Smooth muscle cell of the brain vasculature (primary cell): ENCODE data around the gene C16orf87.
"Not testable (repeated sequence)": the region's sequence is repeated elsewhere in the genome, so short reads cannot be mapped to it uniquely, and the experiment has no call there.

ENCODE experiments used
- DNase-seq: peaks from one replicate; pipeline ENCODE4 v3.0.0-alpha.2; 2012; ENCODE audit warnings: low read depth, low spot score

The C16orf87 gene

GRCh38 chr16:46830902-46831647 lies at the start of gene C16orf87:
Gene C16orf87, minus strand, starts transcription at chr16:46831180. Its CDS starts 31 bp downstream, at chr16:46831149.
- peak; percentile 88 for DNase-seq

GRCh38 chr16:46875243-46875642 lies 44.3 kb upstream of the C16orf87 start:
- no peak for DNase-seq

- DNase-seq: no peak
Observed at GRCh38 chr16:46873201-46873600, 42.2 kb upstream of the C16orf87 start.

- DNase-seq: no peak
Observed at GRCh38 chr16:46871597-46871996, 40.6 kb upstream of the C16orf87 start.

GRCh38 chr16:46868891-46869290 lies 37.9 kb upstream of the C16orf87 start:
- DNase-seq: not testable (repeated sequence)

GRCh38 chr16:46867486-46867885 lies 36.5 kb upstream of the C16orf87 start:
- DNase-seq: not testable (repeated sequence)

- DNase-seq: no peak
Observed at GRCh38 chr16:46866286-46866685, 35.3 kb upstream of the C16orf87 start.

GRCh38 chr16:46862555-46863447 lies 31.8 kb upstream of the C16orf87 start:
- DNase-seq: no peak

GRCh38 chr16:46859719-46860152 lies 28.8 kb upstream of the C16orf87 start:
- DNase-seq: peak; percentile 23

- DNase-seq: no peak
Observed at GRCh38 chr16:46858151-46858550, 27.2 kb upstream of the C16orf87 start.

GRCh38 chr16:46857368-46857945 lies 26.5 kb upstream of the C16orf87 start:
- peak; percentile 7 for DNase-seq

- no peak for DNase-seq
Observed at GRCh38 chr16:46855389-46855788, 24.4 kb upstream of the C16orf87 start.

- DNase-seq: no peak
Observed at GRCh38 chr16:46854846-46855245, 23.9 kb upstream of the C16orf87 start.

- DNase-seq: peak; percentile 57
Observed at GRCh38 chr16:46853713-46854443, 22.9 kb upstream of the C16orf87 start.

GRCh38 chr16:46852130-46852529 lies 21.1 kb upstream of the C16orf87 start:
- DNase-seq: no peak

- no peak for DNase-seq
Observed at GRCh38 chr16:46850619-46851555, 19.9 kb upstream of the C16orf87 start.

GRCh38 chr16:46848768-46849764 lies 18.1 kb upstream of the C16orf87 start:
- DNase-seq: no peak

GRCh38 chr16:46845952-46846351 lies 15.0 kb upstream of the C16orf87 start:
- no peak for DNase-seq

GRCh38 chr16:46844771-46845170 lies 13.8 kb upstream of the C16orf87 start:
- DNase-seq: no peak
